Activated T-helper 2 cell treated with anti-CD3 and anti-CD28 coated beads, Interferon-gamma antibody, Interleukin-2, Interleukin-4, amounts not matched to agents 10 μg/mL and 5 μg/mL and 100 μg/mL, durations not matched to agents 14 hours and 24 hours and 36 hours (primary cell): ENCODE results near the gene BCAS3. TPM values are rescaled to one million over a fixed set of nuclear protein-coding genes. Genes with fewer than 3 reads are reported as not detected.
A peak's percentile ranks its signal among the peaks of the same experiment; 100 is the strongest.
"Not testable (repeated sequence)": the region's sequence is repeated elsewhere in the genome, so short reads cannot be mapped to it uniquely, and the experiment has no call there.

Source experiments
- DNase-seq: peaks from one replicate; pipeline ENCODE4 v3.0.0; 2021; ENCODE audit warnings: low spot score
- H3K27ac Mint-ChIP-seq: one replicate; pipeline ENCODE4 v1.8.0; 2021; ENCODE audit warnings: mixed read lengths
- H3K27me3 Mint-ChIP-seq: one replicate; pipeline ENCODE4 v1.8.0; 2021; ENCODE audit warnings: low read depth, mixed read lengths
- H3K36me3 Mint-ChIP-seq: one replicate; pipeline ENCODE4 v1.8.0; 2021; ENCODE audit warnings: low read depth, mixed read lengths
- H3K4me1 Mint-ChIP-seq: one replicate; pipeline ENCODE4 v1.8.0; 2021; ENCODE audit warnings: low read depth, mixed read lengths
- H3K4me3 Mint-ChIP-seq: one replicate; pipeline ENCODE4 v1.8.0; 2021; ENCODE audit warnings: low read depth, mild to moderate bottlenecking, moderate library complexity, mixed read lengths
- H3K9me3 Mint-ChIP-seq: one replicate; pipeline ENCODE4 v1.8.0; 2021; ENCODE audit warnings: mixed read lengths
- intact Hi-C: fragments of 100-400 bp; cut with micrococcal nuclease; formaldehyde crosslinking; loops from one replicate; pipeline ENCODE4 v1.15.1; 2023
- total RNA-seq: library from RNA; stranded (reverse); gene quantifications from 2 replicates; pipeline ENCODE4 v1.2.3, GENCODE V29; 2022

Gene BCAS3
- total RNA-seq, 1 donor from 2014 or later, result 10.7 TPM

GRCh38 chr17:61431594-61432311 lies 754.1 kb downstream of the BCAS3 start:
- no peak for DNase-seq
- Mint-ChIP-seq H3K4me1 (no peaks in the 10 kb centered on the region), H3K27ac (no peak overlapping the region), H3K4me3 (no peak overlapping the region), H3K9me3 (no peaks in the 10 kb centered on the region), H3K36me3 (no peaks in the 10 kb centered on the region), H3K27me3 (peaks cover 36% of the 10 kb centered on the region)
- intact Hi-C loops, result no loop called here

- H3K9me3 Mint-ChIP-seq, result peaks cover 9% of the 10 kb centered on the region
- H3K36me3 Mint-ChIP-seq, result no peaks in the 10 kb centered on the region
- H3K27me3 Mint-ChIP-seq, result peaks cover 43% of the 10 kb centered on the region
- no peak for DNase-seq
- H3K4me1 Mint-ChIP-seq, result peaks cover 7% of the 10 kb centered on the region
- no peak overlapping the region for H3K4me3 Mint-ChIP-seq
- intact Hi-C loops, result no loop called here
- H3K27ac Mint-ChIP-seq, result no peak overlapping the region
These were observed 758.6 kb downstream of the BCAS3 start for GRCh38 chr17:61436273-61436672.

- Mint-ChIP-seq H3K9me3 (peaks cover 9% of the 10 kb centered on the region), H3K4me3 (no peak overlapping the region), H3K27me3 (peaks cover 45% of the 10 kb centered on the region), H3K4me1 (peaks cover 7% of the 10 kb centered on the region), H3K36me3 (no peaks in the 10 kb centered on the region), H3K27ac (no peak overlapping the region)
- intact Hi-C loops, result no loop called here
- no peak for DNase-seq
These were observed 759.5 kb downstream of the BCAS3 start for GRCh38 chr17:61436995-61437704.

- H3K4me1 Mint-ChIP-seq, result peaks cover 7% of the 10 kb centered on the region
- H3K27ac Mint-ChIP-seq, result peak overlapping the region; percentile 13
- H3K9me3 Mint-ChIP-seq, result peaks cover 9% of the 10 kb centered on the region
- intact Hi-C loops, result no loop called here
- H3K4me3 Mint-ChIP-seq, result no peak overlapping the region
- no peaks in the 10 kb centered on the region for H3K36me3 Mint-ChIP-seq
- peaks cover 39% of the 10 kb centered on the region for H3K27me3 Mint-ChIP-seq
- peak; percentile 1 for DNase-seq
These were observed 763.0 kb downstream of the BCAS3 start for GRCh38 chr17:61440697-61441096.

- H3K9me3 Mint-ChIP-seq, H3K4me3 Mint-ChIP-seq, H3K36me3 Mint-ChIP-seq, H3K4me1 Mint-ChIP-seq, H3K27ac Mint-ChIP-seq, intact Hi-C loops: not testable (repeated sequence)
- peak; percentile 1 for DNase-seq
- H3K27me3 Mint-ChIP-seq, result peaks cover 44% of the 10 kb centered on the region
These were observed 763.9 kb downstream of the BCAS3 start for GRCh38 chr17:61441507-61441906.

- Mint-ChIP-seq H3K9me3 (peaks cover 4% of the 10 kb centered on the region), H3K4me3 (no peak overlapping the region), H3K27ac (no peak overlapping the region), H3K4me1 (peaks cover 7% of the 10 kb centered on the region), H3K36me3 (no peaks in the 10 kb centered on the region), H3K27me3 (peaks cover 47% of the 10 kb centered on the region)
- intact Hi-C loops, result no loop called here
- DNase-seq, result no peak
These were observed 764.6 kb downstream of the BCAS3 start for GRCh38 chr17:61442136-61442775.

Other genes starting within 250 kb of the BCAS3 start
- 23.2 and 26.9 TPM in 2 replicates for gene APPBP2, start 151.6 kb upstream of the BCAS3 start, total RNA-seq
- 14.9 and 15.1 TPM in 2 replicates for gene PPM1D, start 77.7 kb upstream of the BCAS3 start, total RNA-seq